ENCODE results near the gene ABCF3.

The ABCF3 gene

GRCh38 chr3:184154885-184155643, 30.9 kb upstream of the ABCF3 start, which contains the start of gene DVL3:
Gene DVL3, plus strand, starts transcription at chr3:184155377. Its CDS starts 259 bp downstream, at chr3:184155636.
- peaks cover 30% of the 10 kb centered on the region for H3K79me2 ChIP-seq (ENCODE audit: control insufficient read depth, insufficient read depth, low read length)
- H2BK5ac ChIP-seq (ENCODE audit: low read length), result peak within 1 kb of the TSS; percentile 80
- H2BK120ac ChIP-seq (ENCODE audit: low read depth, low read length), result no peak within 1 kb of the TSS
- no peaks in the 10 kb centered on the region for H3K4me1 ChIP-seq (ENCODE audit: control insufficient read depth, low read depth, low read length)
- H3K79me1 ChIP-seq (ENCODE audit: low read length), result peaks cover 5% of the 10 kb centered on the region
- H3K27me3 ChIP-seq (ENCODE audit: insufficient read depth, low read length, poor library complexity), result no peaks in the 10 kb centered on the region
- H2AK5ac ChIP-seq (ENCODE audit: low read length), result no peak within 1 kb of the TSS
- peak; percentile 77 for DNase-seq
- peak within 1 kb of the TSS; percentile 92 for H3K18ac ChIP-seq (ENCODE audit: low read length)
- no peaks in the 10 kb centered on the region for H3K36me3 ChIP-seq (ENCODE audit: control insufficient read depth, insufficient read depth, low read length)
- H4K8ac ChIP-seq (ENCODE audit: low read depth, low read length), result no peak within 1 kb of the TSS
- peak within 1 kb of the TSS; percentile 97 for H3K9ac ChIP-seq (ENCODE audit: low read length)
- peak within 1 kb of the TSS; percentile 88 for H3K4me2 ChIP-seq (ENCODE audit: low read length)
- H3K56ac ChIP-seq (ENCODE audit: low read length), result peak within 1 kb of the TSS; percentile 99
- WGBS (ENCODE audit: extremely low coverage, insufficient coverage, low lambda C conversion rate), result no CpG with 5 or more reads among the region's 84 CpGs
- peak within 1 kb of the TSS; percentile 97 for H3K4me3 ChIP-seq (ENCODE audit: low read length)
- peak within 1 kb of the TSS; percentile 74 for H3K4ac ChIP-seq (ENCODE audit: low read depth, low read length)
- peak within 1 kb of the TSS; percentile 96 for H3K27ac ChIP-seq (ENCODE audit: low read depth, low read length)
- H4K5ac ChIP-seq (ENCODE audit: low read length), result no peak within 1 kb of the TSS
- H3K23ac ChIP-seq (ENCODE audit: low read length), result peak within 1 kb of the TSS; percentile 29
- H2BK15ac ChIP-seq (replicated peaks; ENCODE audit: low read depth), result no peak within 1 kb of the TSS

- H3K4me3 ChIP-seq (ENCODE audit: low read length), result peak overlapping the region; percentile 97
- no peak overlapping the region for H4K8ac ChIP-seq (ENCODE audit: low read depth, low read length)
- peak overlapping the region; percentile 29 for H3K23ac ChIP-seq (ENCODE audit: low read length)
- H3K4me2 ChIP-seq (ENCODE audit: low read length), result peak overlapping the region; percentile 88
- peak overlapping the region; percentile 97 for H3K9ac ChIP-seq (ENCODE audit: low read length)
- H3K27ac ChIP-seq (ENCODE audit: low read depth, low read length), result peak overlapping the region; percentile 96
- H3K56ac ChIP-seq (ENCODE audit: low read length), result peak overlapping the region; percentile 99
- no CpG with 5 or more reads among the region's 47 CpGs for WGBS (ENCODE audit: extremely low coverage, insufficient coverage, low lambda C conversion rate)
- H3K18ac ChIP-seq (ENCODE audit: low read length), result peak overlapping the region; percentile 92
- peaks cover 9% of the 10 kb centered on the region for H3K79me1 ChIP-seq (ENCODE audit: low read length)
- H3K27me3 ChIP-seq (ENCODE audit: insufficient read depth, low read length, poor library complexity), result no peaks in the 10 kb centered on the region
- H4K5ac ChIP-seq (ENCODE audit: low read length), result no peak overlapping the region
- H2BK5ac ChIP-seq (ENCODE audit: low read length), result peak overlapping the region; percentile 80
- no peak overlapping the region for H2BK120ac ChIP-seq (ENCODE audit: low read depth, low read length)
- H3K4me1 ChIP-seq (ENCODE audit: control insufficient read depth, low read depth, low read length), result no peaks in the 10 kb centered on the region
- no peak overlapping the region for H2AK5ac ChIP-seq (ENCODE audit: low read length)
- peak; percentile 61 for DNase-seq
- H3K79me2 ChIP-seq (ENCODE audit: control insufficient read depth, insufficient read depth, low read length), result peaks cover 39% of the 10 kb centered on the region
- no peaks in the 10 kb centered on the region for H3K36me3 ChIP-seq (ENCODE audit: control insufficient read depth, insufficient read depth, low read length)
- peak overlapping the region; percentile 74 for H3K4ac ChIP-seq (ENCODE audit: low read depth, low read length)
- H2BK15ac ChIP-seq (replicated peaks; ENCODE audit: low read depth), result no peak overlapping the region
Observed at GRCh38 chr3:184155644-184156521, 30.1 kb upstream of the ABCF3 start.

- H4K8ac ChIP-seq (ENCODE audit: low read depth, low read length), result no peak overlapping the region
- H2BK5ac ChIP-seq (ENCODE audit: low read length), result peak overlapping the region; percentile 58
- H3K4me2 ChIP-seq (ENCODE audit: low read length), result peak overlapping the region; percentile 88
- no peak overlapping the region for H3K23ac ChIP-seq (ENCODE audit: low read length)
- H3K18ac ChIP-seq (ENCODE audit: low read length), result peak overlapping the region; percentile 20
- H3K56ac ChIP-seq (ENCODE audit: low read length), result peak overlapping the region; percentile 99
- peak overlapping the region; percentile 97 for H3K9ac ChIP-seq (ENCODE audit: low read length)
- no peak overlapping the region for H2BK120ac ChIP-seq (ENCODE audit: low read depth, low read length)
- no peaks in the 10 kb centered on the region for H3K4me1 ChIP-seq (ENCODE audit: control insufficient read depth, low read depth, low read length)
- no peak overlapping the region for H2AK5ac ChIP-seq (ENCODE audit: low read length)
- no peaks in the 10 kb centered on the region for H3K27me3 ChIP-seq (ENCODE audit: insufficient read depth, low read length, poor library complexity)
- H2BK15ac ChIP-seq (replicated peaks; ENCODE audit: low read depth), result no peak overlapping the region
- peak; percentile 35 for DNase-seq
- no peak overlapping the region for H3K4ac ChIP-seq (ENCODE audit: low read depth, low read length)
- no peaks in the 10 kb centered on the region for H3K36me3 ChIP-seq (ENCODE audit: control insufficient read depth, insufficient read depth, low read length)
- H4K5ac ChIP-seq (ENCODE audit: low read length), result no peak overlapping the region
- peak overlapping the region; percentile 96 for H3K27ac ChIP-seq (ENCODE audit: low read depth, low read length)
- peak overlapping the region; percentile 97 for H3K4me3 ChIP-seq (ENCODE audit: low read length)
- peaks cover 9% of the 10 kb centered on the region for H3K79me1 ChIP-seq (ENCODE audit: low read length)
- no CpG with 5 or more reads among the region's 6 CpGs for WGBS (ENCODE audit: extremely low coverage, insufficient coverage, low lambda C conversion rate)
- peaks cover 41% of the 10 kb centered on the region for H3K79me2 ChIP-seq (ENCODE audit: control insufficient read depth, insufficient read depth, low read length)
Observed at GRCh38 chr3:184156522-184156955, 29.5 kb upstream of the ABCF3 start.

- DNase-seq, result no peak
- H3K4me2 ChIP-seq (ENCODE audit: low read length), result peak overlapping the region; percentile 88
- H4K8ac ChIP-seq (ENCODE audit: low read depth, low read length), result no peak overlapping the region
- no peak overlapping the region for H2BK120ac ChIP-seq (ENCODE audit: low read depth, low read length)
- H2BK5ac ChIP-seq (ENCODE audit: low read length), result no peak overlapping the region
- H3K27me3 ChIP-seq (ENCODE audit: insufficient read depth, low read length, poor library complexity), result no peaks in the 10 kb centered on the region
- H3K9ac ChIP-seq (ENCODE audit: low read length), result peak overlapping the region; percentile 97
- peak overlapping the region; percentile 96 for H3K27ac ChIP-seq (ENCODE audit: low read depth, low read length)
- H3K18ac ChIP-seq (ENCODE audit: low read length), result no peak overlapping the region
- no peak overlapping the region for H3K4ac ChIP-seq (ENCODE audit: low read depth, low read length)
- no peaks in the 10 kb centered on the region for H3K4me1 ChIP-seq (ENCODE audit: control insufficient read depth, low read depth, low read length)
- H3K56ac ChIP-seq (ENCODE audit: low read length), result peak overlapping the region; percentile 99
- H3K4me3 ChIP-seq (ENCODE audit: low read length), result peak overlapping the region; percentile 97
- no peak overlapping the region for H3K23ac ChIP-seq (ENCODE audit: low read length)
- H2AK5ac ChIP-seq (ENCODE audit: low read length), result no peak overlapping the region
- H3K36me3 ChIP-seq (ENCODE audit: control insufficient read depth, insufficient read depth, low read length), result no peaks in the 10 kb centered on the region
- peaks cover 9% of the 10 kb centered on the region for H3K79me1 ChIP-seq (ENCODE audit: low read length)
- H2BK15ac ChIP-seq (replicated peaks; ENCODE audit: low read depth), result no peak overlapping the region
- H3K79me2 ChIP-seq (ENCODE audit: control insufficient read depth, insufficient read depth, low read length), result peaks cover 44% of the 10 kb centered on the region
- H4K5ac ChIP-seq (ENCODE audit: low read length), result no peak overlapping the region
Observed at GRCh38 chr3:184157206-184157605, 28.8 kb upstream of the ABCF3 start.

GRCh38 chr3:184158404-184158803, 27.6 kb upstream of the ABCF3 start:
- Histone ChIP-seq H3K4me3 (ENCODE audit: low read length) (no peak overlapping the region), H3K9ac (ENCODE audit: low read length) (no peak overlapping the region), H3K56ac (ENCODE audit: low read length) (no peak overlapping the region), H3K79me1 (ENCODE audit: low read length) (peaks cover 9% of the 10 kb centered on the region), H3K27ac (ENCODE audit: low read depth, low read length) (no peak overlapping the region), H2BK5ac (ENCODE audit: low read length) (no peak overlapping the region), H3K4ac (ENCODE audit: low read depth, low read length) (no peak overlapping the region), H3K4me2 (ENCODE audit: low read length) (no peak overlapping the region), H3K79me2 (ENCODE audit: control insufficient read depth, insufficient read depth, low read length) (peaks cover 49% of the 10 kb centered on the region), H3K18ac (ENCODE audit: low read length) (no peak overlapping the region), H2BK15ac (replicated peaks; ENCODE audit: low read depth) (no peak overlapping the region), H2BK120ac (ENCODE audit: low read depth, low read length) (no peak overlapping the region), H2AK5ac (ENCODE audit: low read length) (no peak overlapping the region), H3K23ac (ENCODE audit: low read length) (no peak overlapping the region), H4K5ac (ENCODE audit: low read length) (no peak overlapping the region), H3K27me3 (ENCODE audit: insufficient read depth, low read length, poor library complexity) (no peaks in the 10 kb centered on the region), H3K36me3 (ENCODE audit: control insufficient read depth, insufficient read depth, low read length) (no peaks in the 10 kb centered on the region), H4K8ac (ENCODE audit: low read depth, low read length) (no peak overlapping the region), H3K4me1 (ENCODE audit: control insufficient read depth, low read depth, low read length) (no peaks in the 10 kb centered on the region)
- DNase-seq, result no peak
- no CpG with 5 or more reads among the region's 4 CpGs for WGBS (ENCODE audit: extremely low coverage, insufficient coverage, low lambda C conversion rate)

Measured in mesendoderm (in vitro differentiated cells).